GM10248 (cell line): ENCODE measurements around the gene SUPT20HL2.

ENCODE experiments used
- CTCF ChIA-PET: fragments of 300-600 bp; sonication (Branson Sonifier 250); formaldehyde crosslinking; extraction: SDS; loops from one replicate; lab custom pipeline; 2021; ENCODE audit warnings: antibody characterized with exemption; lab: Yijun Ruan, JAX
- POLR2A ChIA-PET: fragments of 350-650 bp; sonication (Branson Sonifier 250); formaldehyde crosslinking; extraction: SDS; loops from one replicate; lab custom pipeline; 2020; ENCODE audit warnings: antibody characterized with exemption; lab: Yijun Ruan, JAX
- DNase-seq: peaks from one replicate; pipeline ENCODE4 v3.0.0; 2012; ENCODE audit errors: extremely low spot score
- CTCF ChIP-seq: IDR thresholded peaks from 2 replicates; pipeline ENCODE4 v1.5.1; 2012; ENCODE audit warnings: mild to moderate bottlenecking, low read depth; ENCODE audit errors: extremely low read depth, missing control alignments, control extremely low read depth

The SUPT20HL2 gene

GRCh38 chrX:24343719-24344118 is 29.9 kb upstream of the SUPT20HL2 start:
- ChIA-PET CTCF (interaction anchor here (1.2 kb wide), 1 partner anchor 9 kb away, joined by 3 read pairs; no protein-coding TSS in a partner anchor), POLR2A (no interaction called here)
- TF ChIP-seq CTCF = no peak
- no peak for DNase-seq

- ChIA-PET POLR2A (no interaction called here), CTCF (no interaction called here)
- no peak for TF ChIP-seq CTCF
- DNase-seq = no peak
Measured at GRCh38 chrX:24341795-24342194, 27.9 kb upstream of the SUPT20HL2 start.

GRCh38 chrX:24340501-24340900 is 26.6 kb upstream of the SUPT20HL2 start:
- no peak for DNase-seq
- no peak for TF ChIP-seq CTCF
- CTCF ChIA-PET = no interaction called here
- POLR2A ChIA-PET = no interaction called here

- DNase-seq = no peak
- CTCF ChIA-PET = no interaction called here
- POLR2A ChIA-PET = no interaction called here
Measured at GRCh38 chrX:24339911-24340310, 26.0 kb upstream of the SUPT20HL2 start.

GRCh38 chrX:24335871-24336270 is 22.0 kb upstream of the SUPT20HL2 start:
- DNase-seq = no peak
- no peak for TF ChIP-seq CTCF
- CTCF ChIA-PET = no interaction called here
- POLR2A ChIA-PET = no interaction called here

More at GRCh38 chrX:24339911-24340310, 26.0 kb upstream of the SUPT20HL2 start:
- no peak for TF ChIP-seq CTCF

GRCh38 chrX:24334461-24334860 is 20.6 kb upstream of the SUPT20HL2 start:
- CTCF ChIA-PET = no interaction called here
- DNase-seq = no peak
- TF ChIP-seq CTCF = no peak
- POLR2A ChIA-PET = no interaction called here

GRCh38 chrX:24333371-24333770 is 19.5 kb upstream of the SUPT20HL2 start:
- CTCF ChIA-PET = no interaction called here
- no peak for DNase-seq
- POLR2A ChIA-PET = no interaction called here
- TF ChIP-seq CTCF = no peak
